Measurements from ENCODE around the gene ZNF362. TPM values are rescaled to one million over a fixed set of nuclear protein-coding genes. Genes with fewer than 3 reads are reported as not detected.

ZNF362 gene
- polyA plus RNA-seq, 1 of the 3 experiments (the other 2 are of a cell fraction) = 17.1 TPM

DNA sequence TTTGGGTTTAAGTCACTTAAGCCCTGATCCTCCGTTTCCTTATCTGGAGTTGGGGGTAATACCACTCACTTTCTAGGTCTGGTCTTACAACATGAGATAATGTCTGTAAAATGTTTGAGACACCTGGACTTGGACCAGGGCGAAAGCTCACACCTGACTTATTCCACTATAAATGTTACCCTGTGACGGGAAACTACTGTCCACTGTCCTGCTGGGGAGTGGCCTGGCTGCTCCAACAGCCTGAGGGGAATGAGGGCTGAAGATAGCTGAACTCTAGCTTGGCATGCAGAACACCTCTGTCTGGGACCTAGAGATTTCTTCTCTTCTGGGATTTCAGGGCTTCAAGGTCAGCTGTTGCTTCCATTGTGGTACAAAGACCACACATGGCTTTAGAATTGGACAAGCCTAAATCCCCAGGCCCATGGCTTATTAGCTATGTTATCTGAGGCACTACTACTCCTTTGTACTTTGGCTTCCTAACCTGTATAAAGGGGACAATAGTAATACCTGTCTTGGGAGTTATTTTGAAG is 74.1 kb downstream of the ZNF362 start:
- no peak for DNase-seq
- Histone ChIP-seq H3K27me3 (ENCODE audit: insufficient read depth) (no peaks in the 10 kb centered on the region), H4K20me1 (ENCODE audit: insufficient read depth) (peaks cover 98% of the 10 kb centered on the region), H3K4me1 (ENCODE audit: control insufficient read depth in 1 of 2, insufficient read depth in 2 of 2, low read depth in 1 of 2, low read length in 1 of 2) (peaks cover 17 to 33% of the 10 kb centered on the region in 2 experiments; a peak in 3 of 4 replicates), H3K4me3 (ENCODE audit: low read depth in 2 of 2, low read length in 1 of 2) (no peak overlapping the region), H3K4me2 (no peak overlapping the region), H3K9ac (no peak overlapping the region), H3K9me2 (no peaks in the 10 kb centered on the region), H3K36me3 (replicated peaks in 1 of 2; ENCODE audit: control insufficient read depth in 1 of 2, insufficient read depth in 2 of 2, low read length in 1 of 2) (peaks cover 90 to 95% of the 10 kb centered on the region in 2 experiments), H2AFZ (ENCODE audit: low read depth) (no peak overlapping the region), H3K9me3 (no peaks in the 10 kb centered on the region), H3K27ac (ENCODE audit: low read depth in 2 of 2, low read length in 1 of 2) (peak overlapping the region in 1 of 2 experiments; percentile 2; a peak in 1 of 4 replicates), H3K79me2 (ENCODE audit: insufficient read depth) (peaks cover 79% of the 10 kb centered on the region), H3F3A (replicated peaks; ENCODE audit: insufficient read depth) (peaks cover 37% of the 10 kb centered on the region)
- POLR2A ChIA-PET = no interaction called here
- WGBS (ENCODE audit: low lambda C conversion rate) = 97% methylated on average over 3 of the region's 3 CpGs
- CTCF ChIA-PET = interaction anchor here (1.5 kb wide), 1 partner anchor 141 kb away, joined by 4 read pairs; no protein-coding TSS in a partner anchor
- TF ChIP-seq TAF1 (IDR thresholded peaks at IDR 0.05; ENCODE audit: borderline replicate concordance, low read depth, low read length) (no peak), RCOR1 (IDR thresholded peaks at IDR 0.05; ENCODE audit: low read length) (no peak), FOXM1 (IDR thresholded peaks at IDR 0.05; ENCODE audit: low read depth) (no peak), YY1 (IDR thresholded peaks at IDR 0.05; ENCODE audit: low read depth) (no peak), MXI1 (IDR thresholded peaks at IDR 0.05; ENCODE audit: low read depth, low read length) (no peak), NFIC (IDR thresholded peaks at IDR 0.05; ENCODE audit: borderline replicate concordance) (no peak), RAD21 (IDR thresholded peaks at IDR 0.05; ENCODE audit: low read length) (no peak)
- TF ChIP-seq, protein P1, sequence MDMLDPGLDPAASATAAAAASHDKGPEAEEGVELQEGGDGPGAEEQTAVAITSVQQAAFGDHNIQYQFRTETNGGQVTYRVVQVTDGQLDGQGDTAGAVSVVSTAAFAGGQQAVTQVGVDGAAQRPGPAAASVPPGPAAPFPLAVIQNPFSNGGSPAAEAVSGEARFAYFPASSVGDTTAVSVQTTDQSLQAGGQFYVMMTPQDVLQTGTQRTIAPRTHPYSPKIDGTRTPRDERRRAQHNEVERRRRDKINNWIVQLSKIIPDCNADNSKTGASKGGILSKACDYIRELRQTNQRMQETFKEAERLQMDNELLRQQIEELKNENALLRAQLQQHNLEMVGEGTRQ (IDR thresholded peaks at IDR 0.05; ENCODE audit: borderline replicate concordance, low read depth, low read length) = no peak
- TF ChIP-seq, protein P2, sequence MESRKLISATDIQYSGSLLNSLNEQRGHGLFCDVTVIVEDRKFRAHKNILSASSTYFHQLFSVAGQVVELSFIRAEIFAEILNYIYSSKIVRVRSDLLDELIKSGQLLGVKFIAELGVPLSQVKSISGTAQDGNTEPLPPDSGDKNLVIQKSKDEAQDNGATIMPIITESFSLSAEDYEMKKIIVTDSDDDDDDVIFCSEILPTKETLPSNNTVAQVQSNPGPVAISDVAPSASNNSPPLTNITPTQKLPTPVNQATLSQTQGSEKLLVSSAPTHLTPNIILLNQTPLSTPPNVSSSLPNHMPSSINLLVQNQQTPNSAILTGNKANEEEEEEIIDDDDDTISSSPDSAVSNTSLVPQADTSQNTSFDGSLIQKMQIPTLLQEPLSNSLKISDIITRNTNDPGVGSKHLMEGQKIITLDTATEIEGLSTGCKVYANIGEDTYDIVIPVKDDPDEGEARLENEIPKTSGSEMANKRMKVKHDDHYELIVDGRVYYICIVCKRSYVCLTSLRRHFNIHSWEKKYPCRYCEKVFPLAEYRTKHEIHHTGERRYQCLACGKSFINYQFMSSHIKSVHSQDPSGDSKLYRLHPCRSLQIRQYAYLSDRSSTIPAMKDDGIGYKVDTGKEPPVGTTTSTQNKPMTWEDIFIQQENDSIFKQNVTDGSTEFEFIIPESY (IDR thresholded peaks at IDR 0.05; ENCODE audit: borderline replicate concordance, low read depth) = no peak
- TF ChIP-seq, protein P3, sequence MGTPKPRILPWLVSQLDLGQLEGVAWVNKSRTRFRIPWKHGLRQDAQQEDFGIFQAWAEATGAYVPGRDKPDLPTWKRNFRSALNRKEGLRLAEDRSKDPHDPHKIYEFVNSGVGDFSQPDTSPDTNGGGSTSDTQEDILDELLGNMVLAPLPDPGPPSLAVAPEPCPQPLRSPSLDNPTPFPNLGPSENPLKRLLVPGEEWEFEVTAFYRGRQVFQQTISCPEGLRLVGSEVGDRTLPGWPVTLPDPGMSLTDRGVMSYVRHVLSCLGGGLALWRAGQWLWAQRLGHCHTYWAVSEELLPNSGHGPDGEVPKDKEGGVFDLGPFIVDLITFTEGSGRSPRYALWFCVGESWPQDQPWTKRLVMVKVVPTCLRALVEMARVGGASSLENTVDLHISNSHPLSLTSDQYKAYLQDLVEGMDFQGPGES (IDR thresholded peaks at IDR 0.05; ENCODE audit: low read depth, low read length) = no peak

DNA sequence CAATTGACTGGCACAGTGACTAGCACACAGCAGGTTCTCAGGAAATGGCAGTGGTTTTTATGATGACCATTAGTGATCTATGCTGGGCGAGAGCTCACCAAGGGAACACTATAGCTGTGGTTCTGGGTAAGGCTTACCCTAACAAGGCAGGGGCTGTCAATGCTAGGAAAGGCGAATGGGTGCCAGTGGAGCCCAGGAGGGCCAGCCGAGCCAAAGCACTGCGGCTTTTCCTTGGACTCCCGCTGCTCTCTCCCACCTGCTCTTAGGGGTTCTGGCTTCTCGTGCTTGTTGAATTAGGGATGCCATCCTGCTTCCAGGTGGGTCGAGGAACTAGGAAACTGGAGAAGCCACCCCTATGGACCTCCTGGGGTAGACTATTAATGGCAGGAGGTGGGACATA is 74.6 kb downstream of the ZNF362 start:
- Histone ChIP-seq H3K4me3 (ENCODE audit: low read depth in 2 of 2, low read length in 1 of 2) (no peak overlapping the region), H3K9me3 (no peaks in the 10 kb centered on the region), H3K27ac (ENCODE audit: low read depth in 2 of 2, low read length in 1 of 2) (peak overlapping the region in 1 of 2 experiments; percentile 2; a peak in 1 of 4 replicates), H3K27me3 (ENCODE audit: insufficient read depth) (no peaks in the 10 kb centered on the region), H3K9me2 (no peaks in the 10 kb centered on the region), H3K9ac (no peak overlapping the region), H4K20me1 (ENCODE audit: insufficient read depth) (peaks cover 99% of the 10 kb centered on the region), H3K79me2 (ENCODE audit: insufficient read depth) (peaks cover 84% of the 10 kb centered on the region), H3K36me3 (replicated peaks in 1 of 2; ENCODE audit: control insufficient read depth in 1 of 2, insufficient read depth in 2 of 2, low read length in 1 of 2) (peaks cover 86 to 91% of the 10 kb centered on the region in 2 experiments), H3F3A (replicated peaks; ENCODE audit: insufficient read depth) (peaks cover 33% of the 10 kb centered on the region), H3K4me2 (no peak overlapping the region), H2AFZ (ENCODE audit: low read depth) (no peak overlapping the region), H3K4me1 (ENCODE audit: control insufficient read depth in 1 of 2, insufficient read depth in 2 of 2, low read depth in 1 of 2, low read length in 1 of 2) (peaks cover 17 to 34% of the 10 kb centered on the region in 2 experiments; a peak in 3 of 4 replicates)
- no peak for DNase-seq
- WGBS (ENCODE audit: low lambda C conversion rate) = 91% methylated on average over 6 of the region's 7 CpGs
- POLR2A ChIA-PET = no interaction called here
- CTCF ChIA-PET = interaction anchor here (0.7 to 1.5 kb wide), 3 partner anchors 10 to 140 kb away, joined by 3 to 4 read pairs (median 3); partner anchors contain the start of gene A3GALT2
- no peak for TF ChIP-seq SIN3A (IDR thresholded peaks at IDR 0.05; ENCODE audit: borderline replicate concordance, low read depth, low read length)
- TF ChIP-seq NFIC (IDR thresholded peaks at IDR 0.05; ENCODE audit: borderline replicate concordance) = no peak
- TF ChIP-seq RXRA (IDR thresholded peaks at IDR 0.05; ENCODE audit: borderline replicate concordance, low read depth) = no peak
- no peak for TF ChIP-seq RCOR1 (IDR thresholded peaks at IDR 0.05; ENCODE audit: low read length)
- TF ChIP-seq, protein P4, sequence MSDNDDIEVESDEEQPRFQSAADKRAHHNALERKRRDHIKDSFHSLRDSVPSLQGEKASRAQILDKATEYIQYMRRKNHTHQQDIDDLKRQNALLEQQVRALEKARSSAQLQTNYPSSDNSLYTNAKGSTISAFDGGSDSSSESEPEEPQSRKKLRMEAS (IDR thresholded peaks at IDR 0.05; ENCODE audit: low read depth) = no peak
- TF ChIP-seq MEF2A (IDR thresholded peaks at IDR 0.05; ENCODE audit: borderline replicate concordance, low read depth) = no peak
- TF ChIP-seq FOXJ3 (CRISPR knock-in tag; IDR thresholded peaks at IDR 0.05) = no peak
- no peak for TF ChIP-seq RAD21 (IDR thresholded peaks at IDR 0.05; ENCODE audit: low read length)
- no peak for TF ChIP-seq ELF1 (IDR thresholded peaks at IDR 0.05)
- no peak for TF ChIP-seq FOXM1 (IDR thresholded peaks at IDR 0.05; ENCODE audit: low read depth)
- no peak for TF ChIP-seq YY1 (IDR thresholded peaks at IDR 0.05; ENCODE audit: low read depth)
- TF ChIP-seq POLR2AphosphoS5 (IDR thresholded peaks at IDR 0.05; ENCODE audit: low read depth, low read length) = no peak
- TF ChIP-seq, protein P5, sequence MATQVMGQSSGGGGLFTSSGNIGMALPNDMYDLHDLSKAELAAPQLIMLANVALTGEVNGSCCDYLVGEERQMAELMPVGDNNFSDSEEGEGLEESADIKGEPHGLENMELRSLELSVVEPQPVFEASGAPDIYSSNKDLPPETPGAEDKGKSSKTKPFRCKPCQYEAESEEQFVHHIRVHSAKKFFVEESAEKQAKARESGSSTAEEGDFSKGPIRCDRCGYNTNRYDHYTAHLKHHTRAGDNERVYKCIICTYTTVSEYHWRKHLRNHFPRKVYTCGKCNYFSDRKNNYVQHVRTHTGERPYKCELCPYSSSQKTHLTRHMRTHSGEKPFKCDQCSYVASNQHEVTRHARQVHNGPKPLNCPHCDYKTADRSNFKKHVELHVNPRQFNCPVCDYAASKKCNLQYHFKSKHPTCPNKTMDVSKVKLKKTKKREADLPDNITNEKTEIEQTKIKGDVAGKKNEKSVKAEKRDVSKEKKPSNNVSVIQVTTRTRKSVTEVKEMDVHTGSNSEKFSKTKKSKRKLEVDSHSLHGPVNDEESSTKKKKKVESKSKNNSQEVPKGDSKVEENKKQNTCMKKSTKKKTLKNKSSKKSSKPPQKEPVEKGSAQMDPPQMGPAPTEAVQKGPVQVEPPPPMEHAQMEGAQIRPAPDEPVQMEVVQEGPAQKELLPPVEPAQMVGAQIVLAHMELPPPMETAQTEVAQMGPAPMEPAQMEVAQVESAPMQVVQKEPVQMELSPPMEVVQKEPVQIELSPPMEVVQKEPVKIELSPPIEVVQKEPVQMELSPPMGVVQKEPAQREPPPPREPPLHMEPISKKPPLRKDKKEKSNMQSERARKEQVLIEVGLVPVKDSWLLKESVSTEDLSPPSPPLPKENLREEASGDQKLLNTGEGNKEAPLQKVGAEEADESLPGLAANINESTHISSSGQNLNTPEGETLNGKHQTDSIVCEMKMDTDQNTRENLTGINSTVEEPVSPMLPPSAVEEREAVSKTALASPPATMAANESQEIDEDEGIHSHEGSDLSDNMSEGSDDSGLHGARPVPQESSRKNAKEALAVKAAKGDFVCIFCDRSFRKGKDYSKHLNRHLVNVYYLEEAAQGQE (IDR thresholded peaks at IDR 0.05; ENCODE audit: low read depth, low read length) = no peak
- TF ChIP-seq SMC3 (IDR thresholded peaks at IDR 0.05; ENCODE audit: low read depth, low read length) = no peak

Measured in SK-N-SH (cell line).